Midbrain (tissue), 1 donor: ENCODE results near the gene NUAK2.

Experiments
- DNase-seq: peaks from one replicate; lab custom pipeline; 2025; lab: John Stamatoyannopoulos, UW

Gene NUAK2

DNA sequence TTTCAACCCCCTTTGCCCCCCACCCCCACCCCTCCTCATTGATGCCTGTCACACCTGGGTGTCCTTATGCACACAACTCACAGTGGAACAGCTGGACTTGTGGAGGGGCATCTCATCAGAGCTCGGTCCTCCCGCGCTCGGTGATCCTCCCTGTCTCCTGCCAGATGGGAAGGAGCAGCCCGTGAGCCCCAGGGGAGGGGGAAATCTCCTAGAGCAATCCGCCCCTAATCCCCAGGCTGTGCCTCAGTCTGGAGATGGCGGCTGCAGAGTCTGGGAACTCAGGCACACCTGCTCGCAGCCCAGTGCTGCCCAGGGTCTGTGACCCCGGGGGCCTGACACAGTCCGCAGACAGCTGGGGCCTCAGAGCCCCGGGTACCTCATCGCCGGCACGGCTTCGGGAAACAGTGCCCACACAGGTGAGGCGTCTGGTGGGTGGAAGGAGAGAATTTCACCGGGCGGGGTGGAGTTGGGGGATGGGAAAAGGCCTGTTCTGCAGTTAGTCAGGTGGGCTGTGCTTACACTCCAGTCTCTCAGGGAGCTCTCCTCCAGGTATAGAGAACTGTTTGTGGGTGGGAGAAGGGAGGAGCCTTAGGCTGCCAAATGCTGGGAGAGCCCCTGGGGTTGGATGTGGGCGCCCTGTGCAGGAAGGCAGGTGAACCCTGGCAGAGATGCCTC, 64.5 kb downstream of the NUAK2 start:
- DNase-seq: no peak

DNA sequence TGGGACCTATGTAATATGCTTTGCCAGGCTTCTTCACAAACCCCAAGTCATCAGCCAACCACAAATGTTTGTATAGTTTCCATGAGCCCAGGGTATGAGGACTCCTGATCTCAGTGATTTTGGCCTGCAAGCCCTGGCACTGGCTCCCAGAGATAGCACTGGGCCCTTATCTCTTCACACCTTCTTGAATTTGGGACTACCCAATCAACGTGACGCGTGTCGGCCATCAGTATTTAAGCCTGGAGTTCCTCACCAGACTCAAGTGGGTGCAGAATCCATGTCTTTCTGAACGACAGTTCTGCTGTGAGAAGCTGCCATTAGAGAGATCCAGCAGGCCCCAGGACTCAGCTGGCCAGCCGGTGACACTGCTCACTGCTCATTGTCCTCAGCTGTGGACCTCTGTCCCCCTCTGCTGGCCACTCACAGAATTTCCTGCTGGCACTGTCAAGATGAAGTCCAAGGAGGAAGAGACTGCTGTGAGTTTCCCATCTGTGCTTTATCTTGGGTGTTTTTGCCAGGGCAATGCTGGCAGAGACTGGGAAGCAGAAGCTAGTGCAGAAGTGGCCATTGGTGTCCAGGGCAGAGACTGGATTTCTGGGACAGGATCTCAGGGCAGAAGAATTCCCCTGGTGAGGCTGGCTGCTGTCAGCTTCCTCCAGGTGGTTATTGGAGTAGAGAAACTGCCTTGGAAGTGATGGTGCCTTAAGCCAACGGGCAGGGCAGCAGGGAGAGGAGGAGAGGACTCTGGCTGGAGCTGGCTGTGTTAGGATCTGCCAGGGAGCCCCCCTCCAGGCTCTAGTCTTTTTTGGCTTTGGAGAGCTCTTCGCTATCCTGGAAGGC, 65.4 kb downstream of the NUAK2 start:
- peak; percentile 95 for DNase-seq
